Peyer's patch (tissue), 4 donors: ENCODE results near the gene PHYH. TPM values are rescaled to one million over a fixed set of nuclear protein-coding genes. Genes with fewer than 3 reads are reported as not detected.
"Not testable (repeated sequence)": the region's sequence is repeated elsewhere in the genome, so short reads cannot be mapped to it uniquely, and the experiment has no call there.

ENCODE experiments used
- DNase-seq, 3 donors: peaks; one replicate each; pipeline ENCODE4 v3.0.0-alpha.2; 2017 to 2019
- H3K27ac ChIP-seq, 4 donors: fragments of 200-600 bp; sonication (generic); one replicate each; pipeline ENCODE4 v1.5.1; 2016 to 2019
- H3K27me3 ChIP-seq, 2 donors: fragments of 200-600 bp; sonication (generic); one replicate each; pipeline ENCODE4 v1.5.1; 2019
- H3K36me3 ChIP-seq, 3 donors: fragments of 200-600 bp; sonication (generic); one replicate each; pipeline ENCODE4 v1.5.1; 2016 to 2019
- H3K4me1 ChIP-seq, 4 donors: fragments of 200-600 bp; sonication (generic); one replicate each; pipeline ENCODE4 v1.5.1; 2016 to 2019
- H3K4me3 ChIP-seq, 4 donors: fragments of 200-600 bp; sonication (generic); 1 replicate in 3 of 4; 2 replicates in 1 of 4; pipeline ENCODE4 v1.5.1; 2016 to 2019; ENCODE audit warnings: mild to moderate bottlenecking in 1 of 4
- H3K9me3 ChIP-seq, 4 donors: fragments of 200-600 bp; sonication (generic); one replicate each; pipeline ENCODE4 v1.5.1; 2016 to 2019; ENCODE audit warnings: mild to moderate bottlenecking in 1 of 4
- CTCF ChIP-seq, 6 experiments: fragments of 450-650 bp in 4 of 6; fragments of 200-600 bp in 2 of 6; sonication (generic) in 1 of 6; IDR thresholded peaks; one replicate each; pipeline ENCODE4 v1.5.1; 2017 to 2019; ENCODE audit warnings: antibody characterized with exemption in 6 of 6, mild to moderate bottlenecking in 3 of 6, moderate library complexity in 1 of 6
- POLR2A ChIP-seq, 2 donors: fragments of 450-650 bp; IDR thresholded peaks; one replicate each; pipeline ENCODE4 v1.5.1; 2017; ENCODE audit warnings: antibody characterized with exemption in 2 of 2, mild to moderate bottlenecking in 2 of 2, moderate library complexity in 2 of 2
- total RNA-seq, 4 donors: library from RNA; depleted of rRNA; stranded (reverse); fragments of >200 nt; gene quantifications; one replicate each; pipeline ENCODE4 v1.1.0, GENCODE V29; 2016

Gene PHYH
- total RNA-seq, 4 donors from 2014 or later = 24.8 to 47.5 (median 37.7) TPM

GRCh38 chr10:13276749-13277365 is 23.0 kb downstream of the PHYH start:
- Histone ChIP-seq H3K27ac (no peak overlapping the region), H3K4me3 (no peak overlapping the region), H3K36me3 (peaks cover 0 to 21% (median 0%) of the 10 kb centered on the region in 3 donors), H3K4me1 (peaks cover 0 to 9% (median 0%) of the 10 kb centered on the region in 4 donors), H3K27me3 (no peaks in the 10 kb centered on the region), H3K9me3 (no peaks in the 10 kb centered on the region)
- no peak for DNase-seq
- TF ChIP-seq POLR2A (IDR thresholded peaks at IDR 0.05) (no peak), CTCF (IDR thresholded peaks at IDR 0.05) (peak in 1 of 6 experiments; percentile 3)

GRCh38 chr10:13276146-13276545 is 23.7 kb downstream of the PHYH start:
- peaks cover 0 to 16% (median 0%) of the 10 kb centered on the region in 4 donors for H3K4me1 ChIP-seq
- DNase-seq, H3K4me3 ChIP-seq, H3K9me3 ChIP-seq, H3K27ac ChIP-seq, H3K27me3 ChIP-seq: not testable (repeated sequence)
- H3K36me3 ChIP-seq = peaks cover 0 to 15% (median 0%) of the 10 kb centered on the region in 3 donors

GRCh38 chr10:13272164-13272571 is 27.7 kb downstream of the PHYH start:
- Histone ChIP-seq H3K4me1 (peaks cover 0 to 16% (median 0%) of the 10 kb centered on the region in 4 donors), H3K9me3 (no peaks in the 10 kb centered on the region), H3K27me3 (no peaks in the 10 kb centered on the region), H3K27ac (peak overlapping the region in 1 of 4 donors; percentile 21), H3K36me3 (no peaks in the 10 kb centered on the region), H3K4me3 (no peak overlapping the region)
- TF ChIP-seq CTCF (IDR thresholded peaks at IDR 0.05) = no peak
- no peak for TF ChIP-seq POLR2A (IDR thresholded peaks at IDR 0.05)
- peak in 1 of 3 donors; percentile 49 for DNase-seq

GRCh38 chr10:13271552-13272163 is 28.2 kb downstream of the PHYH start:
- no peak for TF ChIP-seq POLR2A (IDR thresholded peaks at IDR 0.05)
- peak in 4 of 6 experiments; percentile 27 to 47 (median 43) for TF ChIP-seq CTCF (IDR thresholded peaks at IDR 0.05)
- no peaks in the 10 kb centered on the region for H3K27me3 ChIP-seq
- no peak overlapping the region for H3K4me3 ChIP-seq
- DNase-seq = peak; percentile 54 to 81 (median 55)
- H3K4me1 ChIP-seq = peaks cover 0 to 16% (median 0%) of the 10 kb centered on the region in 4 donors
- no peaks in the 10 kb centered on the region for H3K9me3 ChIP-seq
- no peaks in the 10 kb centered on the region for H3K36me3 ChIP-seq
- peak overlapping the region in 2 of 4 donors; percentile 33 to 58 for H3K27ac ChIP-seq

GRCh38 chr10:13270877-13271551 is 28.9 kb downstream of the PHYH start:
- H3K27me3 ChIP-seq = no peaks in the 10 kb centered on the region
- peak overlapping the region in 2 of 4 donors; percentile 35 to 58 for H3K27ac ChIP-seq
- H3K36me3 ChIP-seq = no peaks in the 10 kb centered on the region
- no peaks in the 10 kb centered on the region for H3K9me3 ChIP-seq
- H3K4me1 ChIP-seq = peaks cover 0 to 16% (median 0%) of the 10 kb centered on the region in 4 donors
- TF ChIP-seq CTCF (IDR thresholded peaks at IDR 0.05) (no peak), POLR2A (IDR thresholded peaks at IDR 0.05) (no peak)
- peak in 1 of 3 donors; percentile 59 for DNase-seq
- no peak overlapping the region for H3K4me3 ChIP-seq

GRCh38 chr10:13268841-13269240 is 31.0 kb downstream of the PHYH start:
- no peaks in the 10 kb centered on the region for H3K36me3 ChIP-seq
- H3K27ac ChIP-seq = no peak overlapping the region
- H3K4me1 ChIP-seq = peaks cover 0 to 16% (median 0%) of the 10 kb centered on the region in 4 donors
- no peak overlapping the region for H3K4me3 ChIP-seq
- no peaks in the 10 kb centered on the region for H3K27me3 ChIP-seq
- no peaks in the 10 kb centered on the region for H3K9me3 ChIP-seq
- no peak for DNase-seq
- no peak for TF ChIP-seq POLR2A (IDR thresholded peaks at IDR 0.05)
- TF ChIP-seq CTCF (IDR thresholded peaks at IDR 0.05) = no peak
